GM18505 (cell line): ENCODE measurements around the gene CTNNA3.
"Not testable (repeated sequence)": the region's sequence is repeated elsewhere in the genome, so short reads cannot be mapped to it uniquely, and the experiment has no call there.

Experiments used
- ATAC-seq: cut with Tn5 transposase; IDR thresholded peaks from one replicate; pipeline ENCODE4 v1.9.1; 2021; ENCODE audit not compliant: unreplicated experiment
- POLR2A ChIP-seq: IDR thresholded peaks from 4 replicates; pipeline ENCODE4 v1.6.1; 2011; ENCODE audit warnings: borderline replicate concordance; ENCODE audit not compliant: insufficient read depth, insufficient read length; ENCODE audit errors: extremely low read depth

CTNNA3 gene

GRCh38 chr10:66365686-66366085 is 1330.3 kb downstream of the CTNNA3 start:
- TF ChIP-seq POLR2A = no peak
- ATAC-seq = no peak

GRCh38 chr10:66362522-66362921 is 1333.5 kb downstream of the CTNNA3 start:
- no peak for ATAC-seq
- no peak for TF ChIP-seq POLR2A

- ATAC-seq = not testable (repeated sequence)
Observed at GRCh38 chr10:66353822-66354221, 1342.2 kb downstream of the CTNNA3 start.

GRCh38 chr10:66353422-66353821 is 1342.6 kb downstream of the CTNNA3 start:
- no peak for ATAC-seq
- TF ChIP-seq POLR2A = no peak

DNA sequence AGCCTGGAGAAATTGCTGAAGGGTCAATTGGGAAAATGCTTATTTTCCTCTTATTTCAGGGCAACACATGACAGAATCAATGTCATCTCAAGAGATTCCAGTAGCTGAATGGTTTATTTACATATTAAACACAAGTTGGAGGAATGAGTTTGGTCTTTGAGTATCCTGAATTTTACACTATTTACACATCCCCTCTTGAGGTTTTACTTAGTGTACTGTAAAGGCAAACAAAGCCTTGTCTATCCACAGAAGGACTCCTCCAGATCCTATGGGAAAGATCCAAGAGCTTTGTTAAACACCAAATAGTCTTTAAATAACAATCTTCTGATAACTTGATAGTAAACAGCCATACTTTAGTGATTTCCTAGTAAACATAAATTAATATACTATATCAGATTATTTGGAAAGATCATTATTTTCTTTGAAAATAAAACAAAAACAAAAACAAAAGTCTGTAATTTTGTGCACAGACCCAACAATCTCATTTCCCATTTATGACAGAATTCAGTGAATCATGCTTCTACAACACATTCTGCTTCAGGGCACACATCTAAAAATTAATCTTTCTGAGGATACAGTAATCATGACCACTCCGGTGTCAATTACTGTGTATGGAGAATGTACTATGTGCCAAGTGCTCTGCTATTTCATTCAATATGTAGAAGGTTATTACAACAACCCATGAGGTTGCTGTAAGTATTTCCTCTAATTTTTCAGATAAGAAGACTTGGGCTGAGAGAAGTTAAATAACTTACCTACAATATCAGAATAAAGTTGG is 1345.2 kb downstream of the CTNNA3 start:
- TF ChIP-seq POLR2A = no peak
- no peak for ATAC-seq

DNA sequence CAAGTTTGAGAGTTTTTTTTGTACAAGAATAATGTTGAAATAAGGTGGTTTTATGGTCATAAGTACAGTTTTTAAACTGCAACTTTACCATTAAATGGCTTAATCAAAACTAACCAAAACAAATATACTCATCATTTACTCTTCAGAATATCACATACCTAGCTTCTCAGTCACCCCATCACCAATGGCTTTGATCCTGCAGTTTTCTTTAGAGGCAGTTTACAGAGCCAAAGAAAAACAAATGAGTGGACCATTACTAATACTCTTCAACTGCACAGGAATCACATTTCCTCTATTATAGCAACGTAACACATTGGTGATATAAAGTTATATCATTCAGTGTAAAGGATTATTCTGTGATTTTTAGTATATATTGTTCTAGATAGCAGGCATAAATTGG is 1346.3 kb downstream of the CTNNA3 start:
- no peak for TF ChIP-seq POLR2A

DNA sequence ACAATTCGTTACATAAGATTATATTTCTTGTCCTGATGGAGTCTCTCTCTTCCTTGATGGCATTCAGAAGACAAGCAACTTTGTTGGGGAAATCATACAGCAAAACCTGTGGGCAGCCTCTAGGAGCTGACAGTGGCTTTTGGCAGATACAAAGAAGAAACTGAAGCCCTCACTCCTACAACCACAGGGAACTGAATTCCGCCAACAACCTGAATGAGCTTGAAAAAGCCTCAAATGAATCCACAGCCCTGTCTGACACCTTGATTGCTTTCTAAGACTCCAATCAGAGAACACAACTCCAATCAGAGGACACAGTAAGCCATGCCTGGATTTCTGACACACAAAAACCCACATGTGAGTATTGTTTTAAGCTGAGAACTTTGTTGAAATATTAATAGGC is 1346.9 kb downstream of the CTNNA3 start:
- no peak for TF ChIP-seq POLR2A
- ATAC-seq = no peak

More for the DNA sequence above, 1346.3 kb downstream of the CTNNA3 start:
- no peak for ATAC-seq

- ATAC-seq = no peak
- no peak for TF ChIP-seq POLR2A
Observed at GRCh38 chr10:66337211-66337610, 1358.8 kb downstream of the CTNNA3 start.

DNA sequence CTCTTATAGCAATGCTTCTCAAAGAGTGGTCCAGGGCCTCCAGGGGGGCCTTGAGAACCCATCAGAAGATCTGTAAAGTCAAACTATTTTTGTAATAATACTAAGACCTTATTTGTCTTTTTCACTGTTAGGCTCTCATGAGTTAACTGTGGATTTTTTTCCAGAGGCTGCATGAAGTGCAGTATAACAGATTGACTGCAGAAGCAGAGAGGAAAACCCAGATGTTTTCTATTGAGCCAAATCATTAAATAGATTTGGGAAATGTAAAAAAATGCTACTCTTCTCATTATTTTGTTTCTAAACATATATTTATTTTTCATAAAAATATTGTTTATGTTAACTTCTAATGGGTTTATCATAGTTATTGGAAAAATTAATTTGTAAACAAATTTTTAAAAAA is 1359.2 kb downstream of the CTNNA3 start:
- no peak for ATAC-seq
- TF ChIP-seq POLR2A = no peak

DNA sequence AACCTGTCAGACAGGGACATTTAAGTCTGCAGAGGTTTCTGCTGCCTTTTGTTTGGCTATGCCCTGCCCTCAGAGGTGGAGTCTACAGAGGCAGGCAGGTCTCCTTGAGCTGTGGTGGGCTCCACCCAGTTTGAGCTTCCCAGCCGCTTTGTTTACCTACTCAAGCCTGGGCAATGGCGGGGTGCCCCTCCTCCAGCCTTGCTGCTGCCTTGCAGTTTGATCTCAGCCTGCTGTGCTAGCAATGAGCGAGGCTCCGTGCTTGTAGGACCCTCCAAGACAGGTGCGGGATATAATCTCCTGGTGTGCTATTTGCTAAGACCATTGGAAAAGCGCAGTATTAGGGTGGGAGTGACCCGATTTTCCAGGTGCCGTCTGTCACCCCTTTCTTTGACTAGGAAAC is 1360.2 kb downstream of the CTNNA3 start:
- ATAC-seq = not testable (repeated sequence)

DNA sequence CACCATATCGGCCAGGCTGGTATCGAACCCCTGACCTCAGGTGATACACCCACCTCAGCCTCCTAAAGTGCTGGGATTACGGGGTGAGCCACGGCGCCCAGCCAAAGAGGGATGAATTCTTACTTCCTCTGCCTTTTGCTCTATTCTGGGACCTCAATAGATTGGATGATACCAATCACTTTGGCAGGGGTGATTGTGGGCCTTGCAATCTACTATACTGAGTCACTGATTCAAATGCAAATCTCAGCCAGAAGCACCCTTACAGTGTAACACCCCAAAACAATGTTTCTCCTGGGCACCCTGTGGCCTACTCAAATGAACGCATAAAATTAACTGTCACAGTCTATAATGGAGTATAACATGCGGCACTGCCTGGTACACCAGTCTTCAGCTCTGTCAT is 1366.8 kb downstream of the CTNNA3 start:
- no peak for TF ChIP-seq POLR2A
- no peak for ATAC-seq

- TF ChIP-seq POLR2A = no peak
- ATAC-seq = no peak
Observed at GRCh38 chr10:66326876-66327275, 1369.1 kb downstream of the CTNNA3 start.

- no peak for ATAC-seq
- no peak for TF ChIP-seq POLR2A
Observed at GRCh38 chr10:66322777-66323176, 1373.2 kb downstream of the CTNNA3 start.

DNA sequence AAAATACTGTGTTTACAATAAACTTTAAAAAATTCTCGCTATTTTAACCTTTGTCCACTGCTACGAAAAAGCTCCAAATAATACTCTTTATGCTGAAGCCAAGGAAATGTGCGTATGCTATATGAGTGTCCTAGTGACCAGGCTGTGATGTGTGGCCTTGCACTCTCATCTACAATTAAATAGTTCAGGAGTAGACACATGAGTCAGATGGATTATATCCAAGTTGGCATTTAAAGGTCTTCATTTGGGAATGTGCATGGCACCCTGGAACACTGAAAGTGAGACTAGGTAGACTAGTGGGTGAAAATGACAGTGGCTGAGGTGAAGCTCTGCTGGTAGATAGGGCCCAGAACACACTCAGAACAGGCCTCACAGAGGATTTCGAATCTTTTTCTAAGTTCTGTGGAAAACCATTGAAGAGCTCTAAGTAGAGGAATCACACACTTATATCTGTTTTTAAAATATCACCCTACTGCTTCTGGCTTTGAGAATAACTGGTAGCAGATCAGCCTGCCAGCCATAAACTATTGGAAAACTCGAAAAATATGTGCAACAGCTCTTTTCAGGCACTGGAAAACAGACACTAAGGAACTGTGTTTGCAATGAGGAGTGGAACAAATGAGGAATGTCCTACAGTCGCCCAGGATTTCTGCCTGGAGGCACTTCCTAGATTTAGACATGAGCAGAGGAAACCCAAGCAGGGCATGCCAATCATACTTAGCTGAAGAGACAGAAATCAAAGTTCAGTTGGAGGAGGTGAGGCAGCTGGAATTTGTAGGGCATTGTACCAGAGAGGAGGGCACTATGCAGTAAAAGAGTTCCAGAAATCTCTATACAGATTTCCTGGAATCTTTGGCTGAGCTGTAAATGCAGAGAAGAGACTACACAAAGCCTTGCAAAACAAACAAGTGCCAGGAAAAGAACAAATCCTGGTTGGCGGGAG is 1374.0 kb downstream of the CTNNA3 start:
- no peak for TF ChIP-seq POLR2A
- ATAC-seq = no peak
